Activated CD8-positive, alpha-beta T cell treated with anti-CD3 and anti-CD28 coated beads, Interleukin-2, amount 10 ng/mL, durations not matched to agents 7 days and 5 days (primary cell): Measurements from ENCODE around the gene JPH2. TPM values are rescaled to one million over a fixed set of nuclear protein-coding genes. Genes with fewer than 3 reads are reported as not detected.
A peak's percentile ranks its signal among the peaks of the same experiment; 100 is the strongest.

Experiments used
- ATAC-seq: fragments of 150-1000 bp; cut with Tn5 transposase; one replicate; pipeline ENCODE4 v1.10.0; 2021; ENCODE audit warnings: moderate library complexity
- CTCF ChIA-PET: fragments of 350-600 bp; sonication (Branson Sonifier 250); formaldehyde crosslinking; loops from one replicate; lab custom pipeline; 2021; ENCODE audit warnings: antibody characterized with exemption; lab: Charles Lee
- POLR2A ChIA-PET: fragments of 350-600 bp; sonication (Branson Sonifier 250); formaldehyde crosslinking; loops from one replicate; lab custom pipeline; 2021; ENCODE audit warnings: antibody characterized with exemption; lab: Charles Lee
- DNase-seq: peaks from one replicate; pipeline ENCODE4 v3.0.0-alpha.2; 2020
- H3K27ac Mint-ChIP-seq: one replicate; pipeline ENCODE4 v1.8.0; 2021; ENCODE audit warnings: mild to moderate bottlenecking, mixed read lengths
- H3K27me3 Mint-ChIP-seq: one replicate; pipeline ENCODE4 v1.8.0; 2021; ENCODE audit warnings: low read depth, mixed read lengths
- H3K36me3 Mint-ChIP-seq: one replicate; pipeline ENCODE4 v1.8.0; 2021; ENCODE audit warnings: low read depth, mixed read lengths
- H3K4me1 Mint-ChIP-seq: one replicate; pipeline ENCODE4 v1.8.0; 2021; ENCODE audit warnings: low read depth, mixed read lengths
- H3K4me3 Mint-ChIP-seq: one replicate; pipeline ENCODE4 v1.8.0; 2021; ENCODE audit warnings: mild to moderate bottlenecking, mixed read lengths
- H3K9me3 Mint-ChIP-seq: one replicate; pipeline ENCODE4 v1.8.0; 2022; ENCODE audit warnings: mixed read lengths; ENCODE audit not compliant: insufficient read depth
- total RNA-seq, 2 experiments: library from RNA; stranded (reverse); gene quantifications; one replicate each; pipeline ENCODE4 v1.2.3, GENCODE V29; 2021

Gene JPH2
- total RNA-seq, 2 experiments from 2014 or later = 0.10 TPM; not detected in 1

DNA sequence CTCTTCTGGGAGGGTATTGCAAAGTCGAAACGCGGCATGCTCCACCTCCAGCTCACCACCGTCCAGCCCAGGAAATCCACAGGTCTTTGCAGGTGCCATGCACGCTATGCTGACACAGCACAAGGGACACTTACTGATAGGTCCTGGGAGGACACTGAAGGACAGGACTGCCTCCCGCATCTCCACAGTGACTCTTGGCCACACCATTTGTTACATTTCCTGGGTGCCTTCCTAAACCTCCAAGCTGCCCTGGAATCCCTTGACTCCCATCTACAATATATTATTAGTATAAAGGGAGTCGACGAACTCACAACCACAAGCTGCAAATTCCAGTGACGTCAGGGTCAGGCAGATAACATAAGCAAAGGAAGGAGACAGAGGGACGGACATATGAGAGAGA, 106.9 kb downstream of the JPH2 start:
- POLR2A ChIA-PET = interaction anchor here (0.6 to 2.5 kb wide), 2 partner anchors 8 to 11 kb away, joined by 3 to 9 read pairs; no protein-coding TSS in a partner anchor
- DNase-seq (no peak), ATAC-seq (no peak)
- H3K4me1 Mint-ChIP-seq = peaks cover 24% of the 10 kb centered on the region
- H3K4me3 Mint-ChIP-seq = no peak overlapping the region
- peaks cover 7% of the 10 kb centered on the region for H3K27me3 Mint-ChIP-seq
- CTCF ChIA-PET = interaction anchor here (0.6 to 7.6 kb wide), 25 partner anchors 8 to 630 kb away, joined by 3 to 103 read pairs (median 4); partner anchors contain the start of gene SRSF6
- no peak overlapping the region for H3K27ac Mint-ChIP-seq
- no peaks in the 10 kb centered on the region for H3K36me3 Mint-ChIP-seq
- H3K9me3 Mint-ChIP-seq = no peaks in the 10 kb centered on the region

DNA sequence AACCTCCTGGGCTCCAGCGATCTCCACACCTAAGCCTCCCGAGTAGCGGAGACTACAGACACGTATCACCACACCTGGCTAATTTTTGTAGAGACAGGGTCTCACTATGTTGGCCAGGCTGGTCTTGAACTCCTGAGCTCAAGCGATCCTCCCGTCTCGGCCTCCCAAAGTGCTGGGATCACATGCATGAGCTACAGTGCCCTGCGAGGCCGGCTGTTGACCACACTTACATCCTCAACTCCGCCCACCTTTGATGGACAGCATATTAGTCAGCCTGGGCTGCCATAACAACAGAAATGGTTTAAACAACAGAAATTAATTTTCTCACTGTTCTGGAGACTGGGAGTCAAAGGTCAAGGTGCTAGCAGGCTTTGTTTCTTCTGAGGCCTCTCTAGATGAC, 107.7 kb downstream of the JPH2 start:
- ChIA-PET POLR2A (interaction anchor here (0.6 to 2.5 kb wide), 3 partner anchors 10 to 622 kb away, joined by 3 to 9 read pairs (median 3); no protein-coding TSS in a partner anchor), CTCF (interaction anchor here (1.6 to 7.6 kb wide), 6 partner anchors 10 to 329 kb away, joined by 4 to 103 read pairs (median 16); no protein-coding TSS in a partner anchor)
- no peaks in the 10 kb centered on the region for H3K9me3 Mint-ChIP-seq

DNA sequence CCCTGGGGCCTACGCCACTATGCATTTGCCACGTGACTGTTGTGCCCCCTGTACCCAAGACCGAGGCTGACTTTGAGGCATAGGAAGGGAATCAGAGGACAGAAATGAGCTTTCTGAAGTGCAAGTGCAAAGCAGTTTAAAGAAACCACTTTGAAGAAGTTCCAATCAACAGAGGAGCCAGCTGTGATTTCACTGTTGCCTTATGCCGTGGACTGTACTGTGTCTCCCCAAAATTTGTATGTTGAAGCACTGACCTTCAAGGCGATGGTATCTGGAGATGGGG, 111.1 kb downstream of the JPH2 start:
- H3K27ac Mint-ChIP-seq = no peak overlapping the region
- ATAC-seq (no peak), DNase-seq (no peak)
- no peaks in the 10 kb centered on the region for H3K9me3 Mint-ChIP-seq
- ChIA-PET POLR2A (no interaction called here), CTCF (no interaction called here)
- H3K4me3 Mint-ChIP-seq = no peak overlapping the region
- H3K4me1 Mint-ChIP-seq = peaks cover 59% of the 10 kb centered on the region
- no peaks in the 10 kb centered on the region for H3K36me3 Mint-ChIP-seq
- H3K27me3 Mint-ChIP-seq = peaks cover 11% of the 10 kb centered on the region

More for the DNA sequence above, 107.7 kb downstream of the JPH2 start:
- Mint-ChIP-seq H3K4me3 (no peak overlapping the region), H3K27me3 (peaks cover 4% of the 10 kb centered on the region), H3K27ac (no peak overlapping the region), H3K36me3 (no peaks in the 10 kb centered on the region), H3K4me1 (peaks cover 31% of the 10 kb centered on the region)
- ATAC-seq = no peak
- no peak for DNase-seq

DNA sequence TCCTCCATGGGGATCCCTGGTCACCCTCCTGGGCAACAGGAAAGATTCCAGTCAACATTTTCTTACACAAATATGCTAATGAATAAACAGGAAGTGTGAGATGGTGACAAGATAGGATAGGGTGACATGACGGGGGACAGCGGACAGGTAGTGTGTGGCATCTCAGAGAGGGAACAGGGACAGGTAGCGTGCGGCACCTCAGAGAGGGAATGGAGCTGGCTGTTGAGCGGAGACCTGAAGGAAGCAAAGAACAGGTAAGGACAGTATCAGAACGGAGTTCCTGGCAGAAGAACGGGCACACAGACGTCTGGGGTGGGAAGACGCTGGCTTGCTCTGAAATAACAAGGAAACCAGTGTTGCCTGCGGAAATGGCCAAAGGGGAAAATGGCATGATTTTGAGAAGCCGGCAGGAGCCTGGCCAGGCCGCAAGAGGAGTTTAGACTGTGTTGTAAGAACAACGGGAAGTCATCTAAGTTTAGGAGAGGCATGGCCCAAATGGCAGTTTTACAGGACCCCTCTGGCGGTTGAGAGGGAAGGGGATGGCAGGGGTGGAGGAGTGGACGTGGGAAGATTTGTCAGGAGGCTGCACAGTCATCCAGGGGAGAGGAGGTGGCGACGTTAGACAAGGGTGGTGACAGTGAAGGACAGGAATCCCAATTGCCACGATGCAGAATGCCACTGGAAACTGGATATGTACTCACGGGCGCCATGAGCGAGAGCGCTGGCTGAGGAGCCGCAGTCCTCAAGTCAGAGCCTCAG, 111.6 kb downstream of the JPH2 start:
- H3K4me1 Mint-ChIP-seq = peaks cover 59% of the 10 kb centered on the region
- no peaks in the 10 kb centered on the region for H3K36me3 Mint-ChIP-seq
- ChIA-PET POLR2A (interaction anchor here (0.7 kb wide), 1 partner anchor 103 kb away, joined by 3 read pairs; no protein-coding TSS in a partner anchor), CTCF (interaction anchor here (1.4 to 1.6 kb wide), 2 partner anchors 17 to 114 kb away, joined by 3 to 4 read pairs; no protein-coding TSS in a partner anchor)
- DNase-seq (no peak), ATAC-seq (no peak)
- H3K4me3 Mint-ChIP-seq = no peak overlapping the region
- no peak overlapping the region for H3K27ac Mint-ChIP-seq
- no peaks in the 10 kb centered on the region for H3K9me3 Mint-ChIP-seq
- peaks cover 11% of the 10 kb centered on the region for H3K27me3 Mint-ChIP-seq

DNA sequence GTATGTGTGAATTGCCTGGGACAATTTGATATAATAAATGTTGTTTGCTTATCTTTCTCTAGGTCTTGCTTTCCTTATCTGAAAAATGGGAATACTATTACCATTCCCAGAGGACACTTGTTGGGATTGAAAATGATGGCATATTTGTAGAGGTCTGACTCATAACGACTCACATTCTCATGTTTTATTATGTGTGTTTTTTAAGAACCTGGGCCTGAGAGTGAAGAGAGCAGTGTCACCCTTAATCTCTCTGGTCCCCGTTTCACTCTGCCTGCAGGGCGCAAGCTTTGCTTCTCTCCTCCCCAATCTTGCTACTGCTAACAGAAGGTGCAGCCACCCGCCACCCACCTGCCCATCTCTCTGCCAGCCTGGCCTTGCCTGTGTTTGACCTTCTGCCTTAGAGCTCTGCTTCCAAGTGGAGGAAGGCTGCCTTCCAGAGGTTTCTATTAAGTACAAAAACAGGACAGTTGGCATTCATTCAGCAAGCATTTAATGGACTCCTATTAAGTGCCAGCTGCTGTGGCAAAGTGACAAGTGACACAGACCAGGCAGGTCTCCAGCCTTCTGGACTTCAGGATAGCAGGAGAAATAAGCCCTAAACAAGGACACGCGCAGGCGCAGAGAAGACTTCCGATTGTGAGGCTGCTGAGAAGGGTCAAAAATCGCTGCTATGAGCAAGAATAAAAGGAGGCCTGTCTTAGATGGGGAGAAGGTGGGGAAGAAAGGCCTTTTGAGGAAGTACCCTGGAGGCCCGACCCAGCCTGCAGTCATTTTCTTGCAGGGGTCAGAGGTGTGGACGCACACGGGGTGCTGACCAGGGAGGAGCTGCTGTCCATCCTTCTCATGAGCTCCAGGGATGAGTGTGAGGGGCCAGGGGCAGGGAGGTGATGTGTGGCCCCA, 112.5 kb downstream of the JPH2 start:
- CTCF ChIA-PET = interaction anchor here (0.8 to 1.6 kb wide), 4 partner anchors 17 to 324 kb away, joined by 3 to 4 read pairs (median 4); no protein-coding TSS in a partner anchor
- no peaks in the 10 kb centered on the region for H3K36me3 Mint-ChIP-seq
- DNase-seq = no peak
- POLR2A ChIA-PET = interaction anchor here (0.7 kb wide), 1 partner anchor 103 kb away, joined by 3 read pairs; no protein-coding TSS in a partner anchor
- ATAC-seq = no peak
- H3K27me3 Mint-ChIP-seq = peaks cover 11% of the 10 kb centered on the region
- no peaks in the 10 kb centered on the region for H3K9me3 Mint-ChIP-seq
- H3K27ac Mint-ChIP-seq = no peak overlapping the region
- H3K4me1 Mint-ChIP-seq = peaks cover 61% of the 10 kb centered on the region
- no peak overlapping the region for H3K4me3 Mint-ChIP-seq

DNA sequence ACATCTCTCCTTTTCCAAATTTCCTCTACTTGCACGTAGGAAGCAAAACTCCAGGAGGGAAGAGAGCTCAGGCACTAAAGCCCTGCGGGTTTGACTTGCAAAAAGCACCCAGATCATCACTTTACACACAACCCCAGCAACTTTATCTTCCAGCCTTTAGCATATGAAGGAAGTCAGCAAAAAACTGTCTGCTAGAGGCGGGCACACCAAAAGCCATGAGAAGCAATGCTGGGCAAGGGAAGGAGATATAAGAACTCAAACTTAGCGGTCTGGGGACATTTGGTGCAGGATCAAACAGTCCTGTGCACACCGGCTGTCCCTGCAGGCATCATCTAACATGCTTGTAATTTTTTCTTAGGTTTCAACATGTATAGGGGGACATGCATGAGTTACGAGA, 113.3 kb downstream of the JPH2 start:
- no peaks in the 10 kb centered on the region for H3K36me3 Mint-ChIP-seq
- POLR2A ChIA-PET = no interaction called here
- no peak overlapping the region for H3K27ac Mint-ChIP-seq
- no peak overlapping the region for H3K4me3 Mint-ChIP-seq
- H3K27me3 Mint-ChIP-seq = peaks cover 8% of the 10 kb centered on the region
- no peaks in the 10 kb centered on the region for H3K9me3 Mint-ChIP-seq
- ATAC-seq = no peak
- peaks cover 64% of the 10 kb centered on the region for H3K4me1 Mint-ChIP-seq
- CTCF ChIA-PET = interaction anchor here (0.8 to 1.6 kb wide), 2 partner anchors 116 to 323 kb away, joined by 3 to 4 read pairs; no protein-coding TSS in a partner anchor
- no peak for DNase-seq

DNA sequence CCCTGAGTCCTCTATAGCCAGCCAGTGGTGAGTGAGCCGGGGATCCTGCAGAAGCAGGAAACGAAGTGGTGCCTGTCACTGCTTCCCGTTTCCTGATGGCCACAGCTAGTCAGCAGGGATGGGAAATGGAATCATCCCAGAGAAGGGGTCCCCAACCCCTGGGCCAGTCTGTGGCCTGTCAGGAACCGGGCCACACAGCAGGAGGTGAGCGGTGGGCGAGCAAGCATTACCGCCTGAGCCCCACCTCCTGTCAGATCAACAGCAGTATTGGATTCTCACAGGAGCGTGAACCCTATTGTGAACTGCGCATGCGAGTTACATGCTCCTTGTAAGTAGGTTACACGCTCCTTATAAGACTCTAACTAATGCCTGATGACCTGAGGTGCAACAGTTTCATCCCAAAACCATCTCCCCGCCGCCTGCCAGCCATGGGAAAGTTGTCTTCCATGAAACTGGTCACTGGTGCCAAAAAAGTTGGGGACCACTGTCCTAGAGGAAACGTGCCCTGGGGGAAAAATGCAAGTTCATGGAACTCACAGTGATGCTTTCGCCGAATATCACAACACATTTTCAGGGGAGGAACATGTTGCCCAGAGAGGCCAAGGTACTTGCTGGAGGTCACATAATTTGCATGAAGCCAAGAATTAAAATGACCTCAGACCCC, 113.8 kb downstream of the JPH2 start:
- no peaks in the 10 kb centered on the region for H3K9me3 Mint-ChIP-seq
- ChIA-PET CTCF (interaction anchor here (1.0 to 2.1 kb wide), 4 partner anchors 16 to 323 kb away, joined by 3 to 9 read pairs (median 6); no protein-coding TSS in a partner anchor), POLR2A (no interaction called here)
- ATAC-seq (no peak), DNase-seq (no peak)
- H3K27ac Mint-ChIP-seq = no peak overlapping the region
- H3K4me3 Mint-ChIP-seq = no peak overlapping the region
- H3K27me3 Mint-ChIP-seq = peaks cover 8% of the 10 kb centered on the region
- no peaks in the 10 kb centered on the region for H3K36me3 Mint-ChIP-seq
- peaks cover 69% of the 10 kb centered on the region for H3K4me1 Mint-ChIP-seq

DNA sequence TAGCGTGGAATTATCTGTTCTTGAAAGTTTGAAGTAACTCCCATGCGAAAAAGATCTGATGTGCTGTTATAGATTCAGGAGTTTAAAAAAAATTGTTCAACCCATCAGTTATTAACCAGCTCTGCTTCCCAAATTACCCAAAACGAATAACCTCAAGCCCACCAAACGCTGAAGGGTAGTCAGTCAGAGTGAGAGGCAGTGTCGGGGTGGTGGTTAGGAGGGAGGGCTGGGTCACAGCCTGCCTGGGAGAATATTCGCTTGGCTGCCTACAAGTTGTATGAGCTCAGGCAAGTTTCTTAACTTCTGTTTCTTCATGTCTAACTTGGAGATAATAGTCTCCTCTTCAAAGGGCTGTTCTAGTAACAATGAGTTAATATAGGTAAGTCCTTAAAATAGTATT, 114.6 kb downstream of the JPH2 start:
- Mint-ChIP-seq H3K27ac (no peak overlapping the region), H3K4me3 (no peak overlapping the region), H3K9me3 (no peaks in the 10 kb centered on the region), H3K36me3 (no peaks in the 10 kb centered on the region), H3K27me3 (peaks cover 10% of the 10 kb centered on the region), H3K4me1 (peaks cover 76% of the 10 kb centered on the region)
- ChIA-PET POLR2A (interaction anchor here (0.7 to 1.0 kb wide), 2 partner anchors 8 kb away, joined by 3 read pairs; no protein-coding TSS in a partner anchor), CTCF (interaction anchor here (1.0 to 2.1 kb wide), 4 partner anchors 8 to 322 kb away, joined by 3 to 9 read pairs (median 7); no protein-coding TSS in a partner anchor)
- ATAC-seq = no peak
- no peak for DNase-seq

DNA sequence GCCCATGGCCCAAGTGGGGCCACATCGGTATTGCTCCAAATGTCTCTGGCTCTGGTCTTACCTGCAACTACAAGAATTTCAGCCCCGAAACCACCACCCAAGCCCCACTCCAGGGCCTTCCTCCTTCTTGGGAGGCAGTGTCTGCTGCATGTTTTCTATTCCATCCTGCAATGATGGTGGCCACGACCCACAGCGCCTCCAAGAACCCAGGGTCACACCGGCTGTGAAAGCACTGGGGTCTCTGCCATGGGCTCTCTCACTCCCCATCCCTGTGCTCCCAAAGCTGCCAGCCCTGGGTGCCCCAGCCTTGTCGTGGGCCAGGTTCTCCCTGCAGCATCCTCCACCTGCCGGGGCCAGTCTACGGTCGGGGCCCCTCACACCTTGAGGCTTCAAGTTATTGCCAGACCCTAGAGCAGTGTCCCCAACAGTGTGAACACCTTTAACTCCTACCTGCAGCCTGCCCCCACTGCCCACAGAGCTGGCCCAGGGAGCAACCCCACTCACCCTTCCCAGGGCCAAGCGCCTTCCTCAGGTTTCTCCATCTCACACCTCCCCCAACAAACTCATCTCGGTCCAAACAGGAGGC, 115.4 kb downstream of the JPH2 start:
- CTCF ChIA-PET = interaction anchor here (1.0 to 3.8 kb wide), 4 partner anchors 9 to 322 kb away, joined by 6 to 19 read pairs (median 8); no protein-coding TSS in a partner anchor
- DNase-seq (no peak), ATAC-seq (no peak)
- Mint-ChIP-seq H3K9me3 (no peaks in the 10 kb centered on the region), H3K36me3 (no peaks in the 10 kb centered on the region), H3K27me3 (peaks cover 12% of the 10 kb centered on the region), H3K27ac (peak overlapping the region; percentile 60), H3K4me1 (peaks cover 80% of the 10 kb centered on the region), H3K4me3 (no peak overlapping the region)
- POLR2A ChIA-PET = interaction anchor here (0.7 to 3.3 kb wide), 3 partner anchors 8 to 321 kb away, joined by 3 to 22 read pairs (median 3); no protein-coding TSS in a partner anchor

DNA sequence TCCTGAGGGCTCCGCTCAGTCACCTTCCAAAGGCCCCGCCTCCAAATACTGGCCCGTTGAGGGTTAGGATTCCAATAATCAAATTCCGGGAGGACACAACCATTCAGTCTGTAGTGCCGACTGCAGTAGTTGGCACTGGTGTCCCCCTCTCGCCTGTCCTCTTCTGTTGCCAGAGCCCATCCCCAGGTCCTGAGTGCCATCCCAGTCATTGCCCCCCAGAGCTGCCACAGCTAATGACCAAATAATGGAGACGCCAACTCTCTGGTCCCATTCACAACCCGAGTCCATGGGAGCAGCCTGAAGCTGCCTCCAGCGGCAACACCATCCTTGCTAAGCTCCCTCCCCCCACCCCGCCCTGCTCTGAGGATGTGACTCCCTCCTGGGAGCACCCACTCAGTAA, 115.9 kb downstream of the JPH2 start:
- Mint-ChIP-seq H3K27me3 (peaks cover 12% of the 10 kb centered on the region), H3K9me3 (no peaks in the 10 kb centered on the region)
- no peak for ATAC-seq

More for the DNA sequence above, 115.9 kb downstream of the JPH2 start:
- Mint-ChIP-seq H3K4me1 (peaks cover 84% of the 10 kb centered on the region), H3K36me3 (no peaks in the 10 kb centered on the region), H3K27ac (no peak overlapping the region), H3K4me3 (no peak overlapping the region)
- no peak for DNase-seq
- ChIA-PET CTCF (interaction anchor here (1.9 to 3.8 kb wide), 4 partner anchors 10 to 321 kb away, joined by 8 to 19 read pairs (median 12); no protein-coding TSS in a partner anchor), POLR2A (interaction anchor here (1.3 to 3.3 kb wide), 2 partner anchors 320 to 614 kb away, joined by 4 to 22 read pairs; no protein-coding TSS in a partner anchor)
